ENCODE measurements around the gene PTCD2. TPM values are rescaled to one million over a fixed set of nuclear protein-coding genes. Genes with fewer than 3 reads are reported as not detected.

PTCD2 gene
- total and polyA plus RNA-seq, 2 of the 8 experiments (the other 6 are each of a cell fraction or from before 2014, with no cell fraction given) = 7.3 to 15.4 TPM

DNA sequence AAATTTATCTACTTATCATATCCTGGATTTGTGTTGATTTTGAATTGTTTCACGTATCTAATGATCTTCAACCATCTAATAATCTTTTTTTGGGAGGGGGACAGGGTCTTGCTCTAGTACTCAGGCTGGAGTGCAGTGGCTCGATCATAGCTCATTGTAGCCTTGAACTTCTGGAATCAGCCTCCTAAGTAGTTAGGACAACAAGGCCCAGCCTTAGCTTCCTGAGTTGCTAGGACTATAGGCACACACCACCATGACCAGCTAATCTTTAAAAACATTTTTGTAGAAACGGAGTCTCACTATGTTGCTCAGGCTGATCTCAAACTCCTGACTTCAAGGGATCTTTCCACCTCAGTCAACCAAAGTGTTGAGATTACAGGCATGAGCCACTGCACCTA lies 34.8 kb upstream of the PTCD2 start (continued):
- no peak for TF ChIP-seq SIN3A (conservative IDR thresholded peaks at IDR 0.05 in 1 of 2, IDR thresholded peaks at IDR 0.05 in 1 of 2; ENCODE audit: low read depth in 1 of 2, low read length in 2 of 2)
- no peak for TF ChIP-seq CEBPB (IDR thresholded peaks at IDR 0.05; ENCODE audit: low read depth, low read length)
- no peak for TF ChIP-seq HDAC2 (IDR thresholded peaks at IDR 0.05; ENCODE audit: borderline replicate concordance in 1 of 2, low read depth in 2 of 2, low read length in 2 of 2)

All from H1 (cell line).